ENCODE results near the gene CHAF1B. TPM values are rescaled to one million over a fixed set of nuclear protein-coding genes. Genes with fewer than 3 reads are reported as not detected.

The CHAF1B gene
- polyA plus RNA-seq, 1 of the 3 experiments (the other 2 are of a cell fraction) = 6.8 TPM

GRCh38 chr21:36349315-36349714 is 35.9 kb upstream of the CHAF1B start:
- ChIA-PET POLR2A (no interaction called here), CTCF (interaction anchor here (1.0 to 1.5 kb wide), 4 partner anchors 11 to 39 kb away, joined by 3 to 5 read pairs (median 4); no protein-coding TSS in a partner anchor)
- TF ChIP-seq TAF1 (IDR thresholded peaks at IDR 0.05; ENCODE audit: borderline replicate concordance, low read depth, low read length) (no peak), CHD2 (IDR thresholded peaks at IDR 0.05; ENCODE audit: low read length, partially characterized antibody) (no peak), SIN3A (IDR thresholded peaks at IDR 0.05; ENCODE audit: borderline replicate concordance, low read depth, low read length) (no peak), ELF1 (IDR thresholded peaks at IDR 0.05) (no peak), EZH2phosphoT487 (IDR thresholded peaks at IDR 0.05; ENCODE audit: borderline replicate concordance, low read depth) (no peak), MXI1 (IDR thresholded peaks at IDR 0.05; ENCODE audit: low read depth, low read length) (no peak), GATA2 (CRISPR knock-in tag; IDR thresholded peaks at IDR 0.05) (no peak), MAX (IDR thresholded peaks at IDR 0.05; ENCODE audit: low read depth) (no peak), FOSL2 (IDR thresholded peaks at IDR 0.05; ENCODE audit: borderline replicate concordance, low read depth) (no peak), RCOR1 (IDR thresholded peaks at IDR 0.05; ENCODE audit: low read length) (no peak), USF1 (IDR thresholded peaks at IDR 0.05; ENCODE audit: borderline replicate concordance, low read depth) (no peak), IRF3 (IDR thresholded peaks at IDR 0.05; ENCODE audit: low read depth, low read length) (no peak), CTCF (IDR thresholded peaks at IDR 0.05) (no peak)

More at GRCh38 chr21:36349315-36349714, 35.9 kb upstream of the CHAF1B start:
- Histone ChIP-seq H3K79me2 (ENCODE audit: insufficient read depth) (peaks cover 18% of the 10 kb centered on the region; the same call in 1 of the 2 replicates), H3K9ac (no peak overlapping the region), H3K9me3 (no peaks in the 10 kb centered on the region), H3K4me2 (no peak overlapping the region), H3K27me3 (ENCODE audit: insufficient read depth) (no peaks in the 10 kb centered on the region), H3F3A (replicated peaks; ENCODE audit: insufficient read depth) (peaks cover 27% of the 10 kb centered on the region), H4K20me1 (ENCODE audit: insufficient read depth) (no peaks in the 10 kb centered on the region), H3K4me3 (ENCODE audit: low read depth in 2 of 2, low read length in 1 of 2) (no peak overlapping the region), H3K4me1 (ENCODE audit: control insufficient read depth in 1 of 2, insufficient read depth in 2 of 2, low read depth in 1 of 2, low read length in 1 of 2) (peaks cover 0 to 11% of the 10 kb centered on the region in 2 experiments; a peak in 1 of 4 replicates), H2AFZ (ENCODE audit: low read depth) (no peak overlapping the region), H3K27ac (ENCODE audit: low read depth in 2 of 2, low read length in 1 of 2) (no peak overlapping the region), H3K9me2 (no peaks in the 10 kb centered on the region), H3K36me3 (replicated peaks in 1 of 2; ENCODE audit: control insufficient read depth in 1 of 2, insufficient read depth in 2 of 2, low read length in 1 of 2) (peaks cover 35 to 63% of the 10 kb centered on the region in 2 experiments)
- DNase-seq = no peak
- WGBS (ENCODE audit: low lambda C conversion rate) = 97% methylated on average over 2 of the region's 2 CpGs

Measured in SK-N-SH (cell line).